NCI-H2196 (cell line): ENCODE results near the gene HLA-DMB.

ENCODE experiments used
- DNase-seq: peaks from one replicate; lab custom pipeline; 2025; ENCODE audit not compliant: unreplicated experiment; lab: John Stamatoyannopoulos, UW

HLA-DMB gene

DNA sequence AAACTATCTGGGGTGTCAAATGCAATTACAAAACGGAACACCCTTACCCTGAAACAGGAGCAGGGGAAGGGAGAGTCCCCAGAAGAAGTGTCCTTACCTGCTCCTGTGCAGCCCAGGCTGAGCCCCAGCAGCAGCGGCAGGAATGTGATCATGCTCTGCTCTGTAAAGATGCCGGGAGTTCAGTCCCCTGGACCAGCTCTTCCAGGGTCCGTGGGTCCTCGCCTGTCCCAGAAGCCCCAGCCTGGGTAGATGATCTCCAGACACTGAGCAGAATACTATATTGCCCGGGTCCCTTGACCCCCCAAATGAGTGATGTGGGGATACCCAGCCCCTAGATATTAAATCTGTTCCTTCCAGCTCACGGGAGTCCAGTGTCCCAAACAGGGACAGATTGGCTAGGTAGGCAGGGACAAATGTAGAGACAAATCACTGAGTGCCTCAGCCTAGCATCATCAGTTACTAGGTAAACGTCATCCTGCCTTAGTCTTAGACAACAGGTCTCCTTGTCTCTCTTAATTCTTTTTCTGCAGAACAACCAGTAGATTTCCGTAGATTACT is at the start of gene HLA-DMB:
Gene HLA-DMB (minus strand): TSS at position 373 of the 558 bp plus-strand sequence. CDS start 221 bp downstream, at position 152.
- DNase-seq, result peak; percentile 63

DNA sequence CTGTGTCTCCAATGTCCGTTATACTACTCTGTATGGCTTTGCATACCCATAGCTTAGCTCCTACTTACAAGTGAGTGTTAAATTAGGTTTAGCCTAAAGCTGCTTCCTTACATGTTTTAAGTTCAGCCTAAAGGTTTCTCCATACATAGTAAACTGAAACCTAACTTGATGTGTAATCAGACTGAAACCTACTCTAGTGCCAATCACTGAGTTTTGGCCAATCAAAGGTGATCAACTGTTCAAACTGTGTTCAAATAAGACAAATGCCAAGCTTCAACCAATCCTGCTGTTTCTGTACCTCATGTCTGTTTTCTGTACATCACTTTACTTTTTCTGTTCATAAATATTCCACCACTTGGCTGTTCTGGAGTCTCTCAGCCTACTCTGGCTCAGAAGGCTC is 48.5 kb upstream of the HLA-DMB start:
- DNase-seq, result no peak

DNA sequence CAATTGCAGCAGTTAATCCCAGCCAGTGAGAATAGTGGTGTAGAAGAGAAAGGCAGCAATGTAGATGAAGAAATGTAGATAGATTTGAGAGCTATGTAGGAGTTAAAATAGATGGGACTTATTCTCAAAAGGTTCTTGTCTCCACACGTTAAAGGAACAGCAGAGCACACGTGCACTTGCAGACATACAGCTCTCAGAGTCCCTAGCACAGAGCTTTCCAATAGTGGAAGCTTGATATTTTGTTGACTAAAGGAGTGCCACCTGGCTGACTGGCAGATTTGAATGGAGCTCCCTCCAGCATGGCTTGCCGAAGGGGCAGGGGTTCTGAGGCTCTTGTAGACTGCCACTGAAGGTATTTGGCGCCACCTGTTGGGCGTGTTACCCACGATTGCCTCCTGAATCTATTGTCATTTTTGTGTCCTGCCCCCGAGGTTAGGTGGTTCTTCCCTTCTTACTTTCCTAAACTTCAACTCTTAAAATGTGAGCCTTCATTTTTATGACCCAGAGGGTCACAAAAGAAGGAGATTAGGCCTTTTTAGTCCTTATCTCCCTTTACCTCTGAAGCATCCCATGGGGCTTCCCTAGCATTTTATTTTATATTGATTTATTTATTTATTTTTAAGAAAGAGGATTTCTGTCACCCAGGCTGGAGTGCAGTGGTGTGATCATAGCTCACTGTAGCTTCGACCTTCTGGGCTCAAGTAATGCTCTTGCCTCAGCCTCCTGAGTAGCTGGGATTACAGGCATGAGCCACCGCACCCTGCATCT is 44.0 kb upstream of the HLA-DMB start:
- DNase-seq, result peak; percentile 93

DNA sequence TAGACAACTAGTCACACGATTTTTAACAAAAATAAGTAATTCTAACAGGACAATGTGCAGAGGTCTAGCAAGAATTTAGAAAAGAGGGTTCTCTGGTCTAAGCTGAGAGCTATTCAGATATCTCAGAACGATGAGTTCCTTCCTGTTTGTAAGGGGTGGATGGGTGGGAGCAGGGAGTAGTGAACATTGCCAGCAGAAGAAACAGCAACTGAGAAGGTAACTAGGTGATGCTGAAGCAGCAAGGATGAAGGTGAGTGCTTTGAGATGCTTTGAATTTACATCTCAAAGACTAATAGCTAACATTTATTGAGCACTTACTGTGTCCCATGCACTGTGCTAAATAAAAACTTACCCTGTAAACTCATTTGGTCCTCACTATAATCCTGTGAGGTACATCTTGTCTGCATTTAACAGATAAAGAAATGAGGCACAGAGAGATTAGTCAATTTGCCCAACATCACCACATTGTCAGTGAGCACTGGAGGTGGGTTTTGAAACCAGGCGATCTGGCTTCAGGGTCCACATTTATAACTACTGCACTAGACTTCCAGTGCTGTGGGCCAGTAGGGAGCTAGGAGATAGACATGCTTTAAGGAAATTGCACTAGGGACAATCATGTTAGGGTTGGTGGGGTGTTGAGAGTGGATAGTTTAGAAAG is 43.3 kb upstream of the HLA-DMB start:
- no peak for DNase-seq

DNA sequence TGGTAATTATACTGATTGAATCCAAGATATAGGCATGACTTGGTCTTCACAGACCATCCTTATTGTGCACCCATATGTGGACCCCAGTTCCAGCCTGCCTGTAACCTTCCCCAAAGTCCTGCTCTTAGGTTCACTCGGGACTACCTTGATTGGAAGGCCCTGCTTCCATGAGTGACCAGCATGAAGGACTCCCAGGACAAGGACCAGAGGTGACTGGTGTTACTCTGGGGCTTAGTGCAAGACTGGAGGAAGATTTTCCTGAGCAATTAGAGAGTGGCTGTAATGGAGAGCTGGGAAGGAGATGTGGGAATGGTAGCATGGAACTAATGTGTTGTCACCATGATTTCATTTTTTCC is 42.6 kb upstream of the HLA-DMB start:
- DNase-seq, result no peak

DNA sequence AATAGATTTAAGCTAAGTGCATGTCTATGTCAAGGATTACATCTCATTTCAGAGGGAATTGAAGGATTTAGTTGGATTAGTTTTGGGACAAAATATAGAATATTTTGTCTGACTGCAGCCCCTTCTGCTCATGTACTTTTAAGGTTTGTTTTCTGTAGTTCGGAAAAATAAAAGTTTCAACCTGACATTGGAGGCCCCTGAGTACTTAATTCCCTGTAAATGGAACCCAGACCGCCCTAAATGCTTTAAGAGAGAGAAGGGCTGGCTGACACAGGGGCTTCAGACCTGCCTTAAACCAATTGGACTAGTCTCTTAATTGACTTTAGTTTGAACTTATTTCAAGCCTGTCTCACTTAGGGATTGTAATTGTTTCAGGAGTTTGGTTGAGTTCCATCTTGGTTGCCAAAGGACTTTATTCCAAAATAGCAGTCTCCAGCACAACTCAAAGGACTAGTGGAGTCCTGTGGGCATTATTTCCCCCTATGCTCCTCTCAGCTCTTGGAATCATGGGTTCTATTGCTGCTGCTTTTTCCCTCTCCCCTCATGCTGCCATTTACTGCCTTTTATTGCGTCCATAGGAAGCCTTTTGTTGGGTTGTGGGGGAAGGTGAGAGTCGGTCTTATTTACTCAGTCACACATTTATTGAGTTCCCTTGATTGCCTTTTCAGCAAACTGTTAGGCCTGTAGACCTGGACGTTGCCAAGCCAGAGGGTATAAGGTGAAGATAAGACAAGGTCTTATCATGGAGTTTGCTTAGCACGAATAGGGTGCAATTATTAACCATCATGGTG is 42.1 kb upstream of the HLA-DMB start:
- DNase-seq, result no peak

DNA sequence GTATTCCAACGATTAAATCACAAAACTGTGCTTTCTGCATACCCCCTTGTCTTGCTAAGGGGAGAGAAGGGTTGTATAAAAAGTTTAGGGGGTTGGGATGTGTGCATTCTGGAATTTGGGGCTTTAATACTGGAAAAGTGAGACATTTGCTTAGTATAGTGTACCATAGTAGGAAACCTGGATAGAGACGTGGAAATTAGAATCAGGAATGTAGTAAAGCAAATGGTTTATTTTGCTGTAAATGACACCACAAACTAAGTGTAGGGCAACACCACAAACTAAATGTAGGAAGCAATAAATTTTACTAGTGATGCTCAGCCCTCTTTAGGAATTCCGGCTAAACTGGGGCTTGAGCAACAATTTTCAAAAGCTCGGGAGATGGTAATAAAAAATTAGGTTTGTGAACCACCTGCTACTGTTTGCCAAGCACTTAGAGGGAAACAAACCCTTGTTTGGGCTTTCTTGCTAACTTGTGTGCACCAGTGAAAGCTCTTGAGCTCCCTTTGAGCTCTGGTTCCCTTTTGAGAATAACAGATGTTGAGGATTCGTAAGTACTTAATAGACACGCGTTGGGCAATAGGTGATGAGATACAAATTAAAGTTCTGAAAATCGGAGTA is 41.4 kb upstream of the HLA-DMB start:
- peak; percentile 65 for DNase-seq

DNA sequence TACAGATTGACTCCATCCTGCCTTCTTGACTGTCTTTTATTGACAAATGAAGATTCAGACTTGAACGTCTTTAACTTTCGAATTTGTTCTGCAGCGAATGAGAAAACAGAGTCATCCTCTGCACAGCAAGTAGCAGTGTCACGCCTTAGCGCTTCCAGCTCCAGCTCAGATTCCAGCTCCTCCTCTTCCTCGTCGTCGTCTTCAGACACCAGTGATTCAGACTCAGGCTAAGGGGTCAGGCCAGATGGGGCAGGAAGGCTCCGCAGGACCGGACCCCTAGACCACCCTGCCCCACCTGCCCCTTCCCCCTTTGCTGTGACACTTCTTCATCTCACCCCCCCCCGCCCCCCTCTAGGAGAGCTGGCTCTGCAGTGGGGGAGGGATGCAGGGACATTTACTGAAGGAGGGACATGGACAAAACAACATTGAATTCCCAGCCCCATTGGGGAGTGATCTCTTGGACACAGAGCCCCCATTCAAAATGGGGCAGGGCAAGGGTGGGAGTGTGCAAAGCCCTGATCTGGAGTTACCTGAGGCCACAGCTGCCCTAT is 39.7 kb upstream of the HLA-DMB start:
- no peak for DNase-seq

DNA sequence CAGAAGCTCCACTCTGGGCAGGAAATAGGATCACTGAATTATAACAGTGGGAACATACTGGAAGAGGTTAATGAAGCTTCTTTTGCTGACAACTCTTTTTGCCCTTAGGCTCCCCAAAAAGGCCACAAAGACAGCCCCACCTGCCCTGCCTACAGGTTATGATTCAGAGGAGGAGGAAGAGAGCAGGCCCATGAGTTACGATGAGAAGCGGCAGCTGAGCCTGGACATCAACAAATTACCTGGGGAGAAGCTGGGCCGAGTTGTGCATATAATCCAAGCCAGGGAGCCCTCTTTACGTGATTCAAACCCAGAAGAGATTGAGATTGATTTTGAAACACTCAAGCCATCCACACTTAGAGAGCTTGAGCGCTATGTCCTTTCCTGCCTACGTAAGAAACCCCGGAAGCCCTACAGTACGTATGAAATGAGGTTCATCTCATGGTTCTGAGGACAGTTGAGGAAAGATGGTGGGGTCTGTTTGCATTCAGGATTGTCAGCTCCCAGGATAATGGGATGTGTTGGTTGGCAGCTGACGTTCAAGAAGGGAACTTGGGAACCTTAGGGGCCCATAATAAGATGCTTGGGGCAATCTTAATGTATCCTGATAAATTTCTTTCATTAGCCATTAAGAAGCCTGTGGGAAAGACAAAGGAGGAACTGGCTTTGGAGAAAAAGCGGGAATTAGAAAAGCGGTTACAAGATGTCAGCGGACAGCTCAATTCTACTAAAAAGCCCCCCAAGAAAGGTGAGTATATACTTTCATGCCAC is 39.1 kb upstream of the HLA-DMB start:
- DNase-seq, result no peak

DNA sequence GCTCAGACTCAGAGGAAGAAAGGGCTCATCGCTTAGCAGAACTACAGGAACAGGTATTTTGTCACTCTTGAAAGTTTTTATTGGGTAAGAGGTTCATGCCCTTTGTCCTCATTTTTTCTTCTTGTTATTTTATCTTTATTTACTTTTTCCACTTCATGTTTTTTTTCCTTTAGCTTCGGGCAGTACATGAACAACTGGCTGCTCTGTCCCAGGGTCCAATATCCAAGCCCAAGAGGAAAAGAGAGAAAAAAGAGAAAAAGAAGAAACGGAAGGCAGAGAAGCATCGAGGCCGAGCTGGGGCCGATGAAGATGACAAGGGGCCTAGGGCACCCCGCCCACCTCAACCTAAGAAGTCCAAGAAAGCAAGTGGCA is 37.1 kb upstream of the HLA-DMB start:
- no peak for DNase-seq

DNA sequence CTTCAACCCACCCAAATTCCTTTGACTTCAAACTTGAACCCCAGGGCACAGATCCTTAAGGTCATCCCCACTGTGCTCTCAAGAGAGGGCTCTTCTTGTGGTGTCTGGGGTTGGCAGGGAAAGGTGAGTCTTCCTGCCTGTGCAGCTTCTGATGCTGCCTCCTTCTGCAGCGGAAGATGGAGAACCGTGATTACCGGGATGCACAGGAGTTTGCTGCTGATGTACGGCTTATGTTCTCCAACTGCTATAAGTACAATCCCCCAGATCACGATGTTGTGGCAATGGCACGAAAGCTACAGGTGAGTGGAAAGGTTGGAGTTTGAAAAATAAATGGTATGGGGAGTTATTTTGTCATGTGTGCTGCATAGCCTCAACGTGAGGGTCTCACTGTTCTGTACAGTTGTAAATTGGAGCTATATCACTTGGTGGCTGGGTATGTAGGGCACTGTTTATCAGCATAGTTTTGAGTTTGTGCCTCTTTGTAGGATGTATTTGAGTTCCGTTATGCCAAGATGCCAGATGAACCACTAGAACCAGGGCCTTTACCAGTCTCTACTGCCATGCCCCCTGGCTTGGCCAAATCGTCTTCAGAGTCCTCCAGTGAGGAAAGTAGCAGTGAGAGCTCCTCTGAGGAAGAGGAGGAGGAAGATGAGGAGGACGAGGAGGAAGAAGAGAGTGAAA is 36.6 kb upstream of the HLA-DMB start:
- DNase-seq, result no peak

DNA sequence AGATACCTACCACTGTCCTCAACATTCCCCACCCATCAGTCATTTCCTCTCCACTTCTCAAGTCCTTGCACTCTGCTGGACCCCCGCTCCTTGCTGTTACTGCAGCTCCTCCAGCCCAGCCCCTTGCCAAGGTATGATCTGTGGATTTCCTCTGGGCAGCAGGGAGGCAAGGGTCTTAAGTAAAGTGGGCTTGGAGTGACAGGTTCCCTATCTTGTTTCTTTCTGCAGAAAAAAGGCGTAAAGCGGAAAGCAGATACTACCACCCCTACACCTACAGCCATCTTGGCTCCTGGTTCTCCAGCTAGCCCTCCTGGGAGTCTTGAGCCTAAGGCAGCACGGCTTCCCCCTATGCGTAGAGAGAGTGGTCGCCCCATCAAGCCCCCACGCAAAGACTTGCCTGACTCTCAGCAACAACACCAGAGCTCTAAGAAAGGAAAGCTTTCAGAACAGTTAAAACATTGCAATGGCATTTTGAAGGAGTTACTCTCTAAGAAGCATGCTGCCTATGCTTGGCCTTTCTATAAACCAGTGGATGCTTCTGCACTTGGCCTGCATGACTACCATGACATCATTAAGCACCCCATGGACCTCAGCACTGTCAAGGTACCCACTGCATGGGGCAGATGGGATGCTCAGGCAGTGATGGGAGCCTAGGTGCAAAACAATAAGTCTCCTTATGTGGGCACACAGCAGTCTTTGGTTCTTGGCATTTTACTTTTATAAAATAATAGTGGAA is 35.7 kb upstream of the HLA-DMB start:
- DNase-seq, result no peak

DNA sequence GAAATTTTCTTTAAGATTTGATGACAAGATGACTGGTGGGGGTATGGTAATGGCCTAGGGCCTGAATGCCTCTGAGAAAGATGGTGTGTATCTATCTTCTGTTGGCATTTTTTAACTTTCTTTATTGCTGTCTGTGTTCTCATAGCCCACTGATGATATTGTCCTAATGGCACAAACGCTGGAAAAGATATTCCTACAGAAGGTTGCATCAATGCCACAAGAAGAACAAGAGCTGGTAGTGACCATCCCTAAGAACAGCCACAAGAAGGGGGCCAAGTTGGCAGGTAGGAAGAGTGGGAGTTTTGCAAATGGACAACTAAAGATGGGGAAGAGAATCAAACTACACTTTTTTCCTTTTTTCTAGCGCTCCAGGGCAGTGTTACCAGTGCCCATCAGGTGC is 35.1 kb upstream of the HLA-DMB start:
- no peak for DNase-seq

DNA sequence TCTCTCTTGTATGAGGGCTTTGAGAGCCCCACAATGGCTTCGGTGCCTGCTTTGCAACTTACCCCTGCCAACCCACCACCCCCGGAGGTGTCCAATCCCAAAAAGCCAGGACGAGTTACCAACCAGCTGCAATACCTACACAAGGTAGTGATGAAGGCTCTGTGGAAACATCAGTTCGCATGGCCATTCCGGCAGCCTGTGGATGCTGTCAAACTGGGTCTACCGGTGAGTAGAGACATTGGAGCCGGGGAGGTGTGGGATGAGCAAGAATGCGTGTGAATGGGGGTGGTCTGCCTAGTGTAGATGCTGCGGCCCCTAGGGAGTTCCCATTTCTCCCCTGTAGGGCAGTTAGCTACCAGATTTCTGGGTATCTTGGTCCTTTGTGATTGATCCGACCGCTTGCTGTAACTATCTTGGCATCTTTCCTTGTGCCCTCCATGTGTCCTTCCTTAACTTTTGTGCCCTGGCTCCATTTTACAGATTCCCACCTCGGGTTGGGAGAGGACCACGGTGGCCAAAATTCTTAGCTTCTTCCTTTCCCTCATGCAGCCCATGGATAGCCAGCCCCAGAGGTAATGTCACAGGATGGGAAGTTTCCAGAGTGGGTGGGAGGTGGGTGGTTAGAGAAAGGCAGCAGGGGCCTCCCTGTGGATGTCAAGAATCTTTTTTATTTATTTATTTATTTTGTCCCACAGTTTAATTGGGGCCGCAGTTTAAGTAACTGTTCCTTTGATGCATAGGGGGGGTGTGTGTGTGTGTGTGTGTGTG is 33.9 kb upstream of the HLA-DMB start:
- no peak for DNase-seq

DNA sequence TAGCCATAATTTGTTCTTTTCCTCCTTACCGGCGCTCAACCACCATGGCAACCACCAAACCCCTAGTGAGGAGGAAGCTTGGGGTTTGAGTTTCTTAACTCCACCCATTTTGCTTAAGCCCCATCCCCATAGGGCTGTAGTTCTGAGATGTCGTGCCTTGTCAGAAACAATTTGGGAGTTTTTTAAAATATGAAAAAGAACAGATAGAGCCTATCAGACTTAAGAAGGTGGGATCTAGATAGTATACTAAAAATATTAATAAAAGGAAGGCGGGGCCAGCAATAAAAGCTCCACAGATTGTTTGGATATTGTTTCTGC is 33.1 kb upstream of the HLA-DMB start:
- peak; percentile 15 for DNase-seq

DNA sequence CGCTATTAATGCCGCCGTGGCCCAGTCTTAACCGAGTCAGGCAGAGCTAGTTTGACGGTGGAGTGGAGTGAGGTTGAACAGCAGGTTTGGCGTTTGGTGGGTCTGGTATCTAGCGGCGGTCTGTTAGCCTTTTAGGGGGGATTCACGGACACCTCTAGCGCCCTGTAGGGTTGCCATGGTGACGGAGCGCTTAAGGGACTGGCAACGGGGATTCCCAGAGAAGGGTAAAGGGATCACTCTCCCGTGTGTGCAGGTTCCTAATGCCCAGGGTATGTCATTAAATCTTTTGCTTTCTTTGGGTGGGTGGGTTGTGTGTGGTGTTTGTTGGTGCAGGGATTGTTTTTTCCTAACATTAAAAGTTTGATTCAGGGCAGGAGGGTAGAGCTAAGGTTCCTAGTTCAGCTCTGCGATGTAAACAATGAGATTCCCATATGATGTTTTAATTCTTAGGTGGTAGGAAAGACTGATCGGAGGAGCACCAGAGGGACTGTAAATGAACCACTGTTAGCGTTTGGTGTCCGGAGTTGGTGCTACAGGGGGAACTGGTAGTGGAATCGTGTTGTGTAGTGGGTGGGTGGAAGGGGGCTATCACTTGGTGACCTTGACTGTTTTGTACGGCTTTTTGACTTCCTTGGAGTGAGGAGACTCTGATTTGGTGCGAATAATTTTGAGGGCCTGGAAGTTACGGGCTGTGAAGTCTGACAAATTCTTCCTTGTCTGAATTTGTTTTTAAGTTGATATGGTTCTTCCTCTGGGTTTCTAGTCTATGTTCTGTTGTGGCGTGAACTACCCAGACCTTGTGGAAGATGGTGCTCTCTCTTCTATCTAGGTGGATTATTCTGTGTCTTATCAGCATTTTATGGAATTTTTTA is 32.6 kb upstream of the HLA-DMB start:
- DNase-seq, result peak; percentile 46

DNA sequence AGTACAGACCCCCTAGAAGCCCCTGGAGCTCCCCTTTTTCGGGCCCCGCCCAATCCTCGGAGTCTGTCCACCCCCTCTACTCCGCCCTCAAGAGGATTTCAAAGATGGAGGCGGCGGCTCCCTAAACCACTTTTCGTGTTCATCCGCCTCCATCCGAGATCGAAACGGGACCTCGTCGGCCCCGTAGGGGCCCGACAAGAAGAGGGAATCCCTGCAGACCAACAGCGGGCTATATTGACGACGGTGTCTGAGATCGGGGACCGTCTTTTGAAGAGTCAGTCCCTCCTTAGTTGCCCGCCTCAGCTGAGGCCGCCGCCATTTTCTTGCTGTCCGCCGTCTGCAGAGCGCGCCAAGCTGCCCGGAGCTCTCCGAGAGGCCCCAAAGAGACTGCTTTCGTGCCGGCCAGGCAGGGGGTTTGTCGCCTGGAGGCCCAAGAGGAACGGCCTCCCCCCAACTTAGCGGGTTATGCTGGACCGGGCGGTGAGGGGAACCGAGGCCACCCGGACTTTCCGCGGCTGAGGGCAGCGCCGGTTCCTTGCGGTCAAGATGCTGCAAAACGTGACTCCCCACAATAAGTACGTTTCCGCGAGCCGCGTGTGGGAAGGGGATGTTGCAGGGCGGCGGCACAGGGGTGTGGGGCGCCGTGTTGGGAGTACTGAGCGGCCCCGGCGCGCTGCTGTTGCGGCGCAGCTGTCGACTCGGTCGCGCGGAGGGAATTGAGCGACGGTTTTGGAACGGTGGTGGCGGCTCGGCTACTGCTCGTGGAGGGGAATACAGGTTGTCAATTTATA is 31.7 kb upstream of the HLA-DMB start:
- DNase-seq, result peak; percentile 52
